Right atrium auricular region (tissue), 2 donors: ENCODE results near the gene GRID2IP. TPM values are rescaled to one million over a fixed set of nuclear protein-coding genes. Genes with fewer than 3 reads are reported as not detected.

Experiments
- DNase-seq: peaks from one replicate; pipeline ENCODE4 v3.0.0-alpha.2; 2019; ENCODE audit warnings: low spot score
- H3K27ac ChIP-seq, 2 donors: fragments of 200-600 bp; sonication (generic); 1 replicate in 1 of 2; 2 replicates in 1 of 2; pipeline ENCODE4 v1.5.1; 2016 to 2019
- H3K27me3 ChIP-seq, 2 donors: fragments of 200-600 bp; sonication (generic); one replicate each; pipeline versions ENCODE4 v1.5.1 to v1.6.0; 2017 to 2019
- H3K36me3 ChIP-seq: fragments of 200-600 bp; sonication (generic); one replicate; pipeline ENCODE4 v1.5.1; 2016
- H3K4me1 ChIP-seq, 2 donors: fragments of 200-600 bp; sonication (generic); one replicate each; pipeline versions ENCODE4 v1.5.1 to v1.6.0; 2017 to 2019
- H3K4me3 ChIP-seq, 2 donors: fragments of 200-600 bp; sonication (generic); 1 replicate in 1 of 2; 2 replicates in 1 of 2; pipeline ENCODE4 v1.5.1; 2017 to 2019; ENCODE audit warnings: mild to moderate bottlenecking in 1 of 2, moderate library complexity in 1 of 2
- H3K9me3 ChIP-seq, 2 donors: fragments of 200-600 bp; sonication (generic); one replicate each; pipeline ENCODE4 v1.5.1; 2019
- total RNA-seq, 2 donors: library from RNA; depleted of rRNA; stranded (reverse); fragments of >200 nt; gene quantifications; one replicate each; pipeline ENCODE4 v1.1.0, GENCODE V29; 2016
- TF ChIP-seq, protein P1 (sequence below), 2 donors: fragments of 200-600 bp; sonication (generic); IDR thresholded peaks; one replicate each; pipeline ENCODE4 v1.5.1; 2019; ENCODE audit warnings: antibody characterized with exemption in 2 of 2

GRID2IP gene
- total RNA-seq, 2 donors from 2014 or later, result 0.28 TPM; not detected in 1

DNA sequence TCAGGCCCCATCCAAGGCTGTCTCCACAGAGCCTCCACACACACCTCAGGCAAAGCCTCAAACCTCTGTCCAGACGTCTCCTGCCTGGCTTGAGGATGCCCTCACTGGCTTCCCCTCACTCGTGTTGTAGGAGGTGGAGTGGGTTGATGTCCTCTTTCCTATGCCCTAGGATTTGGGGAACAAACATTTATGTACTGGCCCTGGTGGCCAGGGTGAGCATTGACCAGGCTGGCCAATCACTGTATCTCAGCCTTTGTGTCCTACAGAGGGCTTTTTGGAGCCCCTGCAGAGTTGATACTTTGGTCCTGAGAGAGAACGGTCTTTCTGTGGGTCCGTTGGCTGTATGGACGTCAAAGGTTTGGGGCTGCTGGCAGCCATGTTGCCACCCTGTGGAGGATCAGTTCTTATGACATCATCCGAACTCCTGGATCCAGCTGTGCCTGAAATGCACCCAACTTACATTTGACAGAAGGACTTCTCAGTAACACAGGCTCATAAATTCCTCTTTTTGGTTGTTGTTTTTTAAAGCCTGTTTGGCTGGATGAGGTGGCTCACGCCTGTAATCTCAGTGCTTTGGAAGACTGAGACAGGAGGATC lies 2.3 kb upstream of the GRID2IP start:
- TF ChIP-seq, protein P1, sequence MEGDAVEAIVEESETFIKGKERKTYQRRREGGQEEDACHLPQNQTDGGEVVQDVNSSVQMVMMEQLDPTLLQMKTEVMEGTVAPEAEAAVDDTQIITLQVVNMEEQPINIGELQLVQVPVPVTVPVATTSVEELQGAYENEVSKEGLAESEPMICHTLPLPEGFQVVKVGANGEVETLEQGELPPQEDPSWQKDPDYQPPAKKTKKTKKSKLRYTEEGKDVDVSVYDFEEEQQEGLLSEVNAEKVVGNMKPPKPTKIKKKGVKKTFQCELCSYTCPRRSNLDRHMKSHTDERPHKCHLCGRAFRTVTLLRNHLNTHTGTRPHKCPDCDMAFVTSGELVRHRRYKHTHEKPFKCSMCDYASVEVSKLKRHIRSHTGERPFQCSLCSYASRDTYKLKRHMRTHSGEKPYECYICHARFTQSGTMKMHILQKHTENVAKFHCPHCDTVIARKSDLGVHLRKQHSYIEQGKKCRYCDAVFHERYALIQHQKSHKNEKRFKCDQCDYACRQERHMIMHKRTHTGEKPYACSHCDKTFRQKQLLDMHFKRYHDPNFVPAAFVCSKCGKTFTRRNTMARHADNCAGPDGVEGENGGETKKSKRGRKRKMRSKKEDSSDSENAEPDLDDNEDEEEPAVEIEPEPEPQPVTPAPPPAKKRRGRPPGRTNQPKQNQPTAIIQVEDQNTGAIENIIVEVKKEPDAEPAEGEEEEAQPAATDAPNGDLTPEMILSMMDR (IDR thresholded peaks at IDR 0.05), result no peak
- no peaks in the 10 kb centered on the region for H3K4me1 ChIP-seq
- no peak overlapping the region for H3K4me3 ChIP-seq
- no peaks in the 10 kb centered on the region for H3K36me3 ChIP-seq
- H3K9me3 ChIP-seq, result no peaks in the 10 kb centered on the region
- DNase-seq, result no peak
- no peak overlapping the region for H3K27ac ChIP-seq
- H3K27me3 ChIP-seq, result no peaks in the 10 kb centered on the region

DNA sequence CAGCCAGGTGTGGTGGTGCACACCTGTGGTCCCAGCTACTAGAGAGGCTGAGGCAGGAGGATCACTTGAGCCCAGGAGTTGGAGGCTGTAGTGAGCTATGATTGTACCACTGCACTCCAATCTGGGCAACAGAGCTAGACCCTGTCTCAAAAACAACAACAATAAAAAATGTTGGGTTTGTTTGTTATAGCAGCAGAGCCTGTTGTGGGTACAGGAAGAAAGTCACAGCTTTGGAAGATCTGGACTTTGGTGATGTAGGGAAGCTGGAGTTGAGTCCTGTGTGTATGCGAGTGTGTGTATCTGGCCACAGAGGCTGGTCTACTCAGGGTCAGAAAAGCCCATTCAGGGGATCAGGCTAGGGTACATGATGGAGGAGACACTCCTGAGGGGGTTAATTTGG lies 3.9 kb downstream of the GRID2IP start:
- no peaks in the 10 kb centered on the region for H3K9me3 ChIP-seq
- no peak overlapping the region for H3K27ac ChIP-seq
- H3K27me3 ChIP-seq, result no peaks in the 10 kb centered on the region
- TF ChIP-seq, protein P1 (IDR thresholded peaks at IDR 0.05), result no peak
- H3K36me3 ChIP-seq, result no peaks in the 10 kb centered on the region
- H3K4me3 ChIP-seq, result no peak overlapping the region
- DNase-seq, result no peak
- no peaks in the 10 kb centered on the region for H3K4me1 ChIP-seq

DNA sequence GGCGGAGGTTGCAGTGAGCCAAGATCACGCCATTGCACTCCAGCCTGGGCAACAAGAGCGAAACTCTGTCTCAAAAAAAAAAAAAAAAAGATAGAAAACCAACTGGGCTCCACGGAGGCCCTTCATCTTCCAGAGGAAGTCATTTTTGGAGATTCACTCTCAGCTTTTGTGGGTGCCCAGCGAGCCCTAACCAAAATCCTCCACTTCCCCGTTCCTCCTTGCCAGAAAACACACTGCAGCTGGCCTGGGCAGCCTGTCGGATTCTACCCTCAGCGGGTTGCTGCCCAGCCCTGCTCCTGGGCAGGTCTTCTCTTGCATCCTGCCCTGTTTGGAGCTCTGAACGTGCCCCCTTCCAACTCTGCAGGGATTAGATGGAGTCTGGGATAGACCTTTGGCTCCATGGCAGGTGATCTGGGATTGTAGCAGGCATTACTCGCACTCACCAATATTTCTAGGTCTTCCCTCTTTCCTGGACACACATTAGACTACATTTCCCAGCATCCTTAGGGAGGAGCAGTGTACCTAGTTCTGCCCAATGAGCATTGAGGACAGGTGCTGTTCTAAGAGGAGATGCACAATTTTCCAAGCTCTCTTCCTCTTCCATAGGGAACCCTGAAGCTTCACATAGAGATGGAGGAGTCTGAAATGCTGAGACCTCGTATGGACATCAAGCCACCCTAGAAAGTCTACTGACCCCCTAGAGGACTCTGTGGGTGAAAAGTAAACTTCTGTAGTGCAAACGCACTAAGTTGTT lies 4.6 kb downstream of the GRID2IP start:
- H3K4me3 ChIP-seq, result no peak overlapping the region
- TF ChIP-seq, protein P1 (IDR thresholded peaks at IDR 0.05), result no peak
- no peaks in the 10 kb centered on the region for H3K27me3 ChIP-seq
- H3K9me3 ChIP-seq, result no peaks in the 10 kb centered on the region
- no peaks in the 10 kb centered on the region for H3K36me3 ChIP-seq
- DNase-seq, result no peak
- no peaks in the 10 kb centered on the region for H3K4me1 ChIP-seq
- no peak overlapping the region for H3K27ac ChIP-seq

DNA sequence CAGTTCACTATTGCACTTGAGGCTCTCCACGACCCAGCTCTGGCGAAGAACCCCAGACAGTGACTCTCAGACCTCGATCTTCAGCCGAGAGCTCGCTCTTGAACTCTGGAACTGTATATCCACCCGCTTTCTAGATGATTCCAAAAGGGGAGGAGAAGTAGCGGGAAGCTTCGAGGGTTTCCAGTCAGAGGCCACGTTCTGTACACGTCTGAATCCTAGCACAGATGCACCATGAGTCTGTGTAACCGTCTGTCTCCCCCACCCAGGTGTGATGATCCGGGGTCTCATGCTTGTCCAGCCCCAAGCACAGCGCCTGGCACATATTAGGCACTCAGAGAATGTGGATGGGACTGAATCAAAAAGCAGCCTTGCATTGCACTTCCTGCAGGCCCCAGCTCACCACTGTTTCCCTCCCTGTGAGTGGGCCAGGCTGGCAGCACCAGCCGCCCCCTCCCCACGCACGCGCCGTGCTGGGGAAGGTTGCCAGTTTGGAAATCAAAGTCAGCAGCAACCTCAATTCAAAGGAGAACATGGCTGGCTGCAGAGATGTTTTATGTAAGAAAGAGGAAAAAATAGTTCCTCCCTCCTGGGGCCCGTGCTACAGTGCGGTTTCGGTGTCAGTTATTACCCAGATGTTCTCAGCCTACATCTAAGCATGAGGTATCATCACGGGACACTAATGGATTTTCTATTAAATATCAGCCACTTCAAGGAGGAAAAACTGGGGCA lies 5.7 kb downstream of the GRID2IP start:
- Histone ChIP-seq H3K4me1 (no peaks in the 10 kb centered on the region), H3K36me3 (no peaks in the 10 kb centered on the region), H3K27ac (no peak overlapping the region), H3K4me3 (no peak overlapping the region), H3K9me3 (no peaks in the 10 kb centered on the region), H3K27me3 (no peaks in the 10 kb centered on the region)
- TF ChIP-seq, protein P1 (IDR thresholded peaks at IDR 0.05), result no peak
- no peak for DNase-seq

DNA sequence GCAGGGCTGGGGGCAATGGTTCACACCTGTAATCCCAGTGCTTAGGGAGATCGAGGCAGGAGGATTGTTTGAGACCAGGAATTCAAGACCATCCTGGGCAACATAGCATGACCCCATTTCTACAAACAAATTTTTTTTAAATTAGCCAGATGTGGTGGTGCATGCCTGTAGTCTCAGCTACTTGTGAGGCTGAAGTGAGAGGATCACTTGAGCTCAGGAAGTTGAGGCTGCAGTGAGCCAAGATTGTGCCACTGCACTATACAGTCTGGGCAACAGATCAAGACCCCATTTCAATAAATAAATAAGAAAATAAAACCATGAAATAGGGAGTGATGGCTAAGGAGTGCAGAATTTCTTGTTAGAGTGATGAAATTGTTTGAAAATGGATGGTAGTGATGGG lies 8.9 kb downstream of the GRID2IP start:
- Histone ChIP-seq H3K4me3 (no peak overlapping the region), H3K36me3 (no peaks in the 10 kb centered on the region), H3K27ac (no peak overlapping the region), H3K27me3 (no peaks in the 10 kb centered on the region), H3K9me3 (no peaks in the 10 kb centered on the region), H3K4me1 (no peaks in the 10 kb centered on the region)
- TF ChIP-seq, protein P1 (IDR thresholded peaks at IDR 0.05), result no peak
- no peak for DNase-seq
